K562 (cell line): Measurements from ENCODE around the gene LY6G6F. TPM values are rescaled to one million over a fixed set of nuclear protein-coding genes. Genes with fewer than 3 reads are reported as not detected.

ENCODE experiments used
- ESRRB ChIP-seq: fragments of 250-450 bp; sonication (Bioruptor Pico); IDR thresholded peaks from 2 replicates; pipeline ENCODE4 v1.5.0; 2020; ENCODE audit warnings: mild to moderate bottlenecking, moderate library complexity, borderline replicate concordance
- FOXA3 ChIP-seq, 2 experiments: fragments of 450-650 bp in 1 of 2; sonication (generic) in 1 of 2; formaldehyde crosslinking; IDR thresholded peaks in 1 of 2; conservative IDR thresholded peaks in 1 of 2; 2 replicates each; pipeline versions ENCODE4 v1.4.0 to v1.8.0; 2020 to 2022; ENCODE audit warnings: mild to moderate bottlenecking in 2 of 2, missing genetic modification reagents in 1 of 2
- HDAC6 ChIP-seq: IDR thresholded peaks from 2 replicates; pipeline ENCODE4 v1.6.1; 2012; ENCODE audit warnings: low read depth, mild to moderate bottlenecking, control low read depth, inconsistent platforms, low read length, moderate library complexity
- NBN ChIP-seq: fragments of 450-650 bp; IDR thresholded peaks from 2 replicates; pipeline ENCODE4 v1.6.1; 2016; ENCODE audit warnings: low read depth, mild to moderate bottlenecking
- NR3C1 ChIP-seq: sonication (generic); formaldehyde crosslinking; IDR thresholded peaks from 2 replicates; pipeline ENCODE4 v1.8.1; 2022; ENCODE audit warnings: missing genetic modification reagents
- POLR2G ChIP-seq: fragments of 200-400 bp; formaldehyde crosslinking; IDR thresholded peaks from 2 replicates; pipeline ENCODE4 v1.6.1; 2017; ENCODE audit warnings: low read depth, mild to moderate bottlenecking, antibody characterized with exemption, low read length, moderate library complexity
- U2AF2 ChIP-seq: fragments of 200-400 bp; formaldehyde crosslinking; optimal IDR thresholded peaks from 2 replicates; pipeline ENCODE3; 2017; ENCODE audit warnings: low read depth, mild to moderate bottlenecking, low read length
- ZKSCAN8 ChIP-seq: fragments of 200-800 bp; sonication (Bioruptor generic); IDR thresholded peaks from 2 replicates; pipeline ENCODE4 v1.6.1; 2016; ENCODE audit warnings: missing genetic modification characterization, missing compliant biosample characterization
- ZNF224 ChIP-seq: sonication (generic); formaldehyde crosslinking; IDR thresholded peaks from 2 replicates; pipeline ENCODE4 v1.8.0; 2022; ENCODE audit warnings: mild to moderate bottlenecking, missing genetic modification reagents
- ZNF316 ChIP-seq: fragments of 450-650 bp; IDR thresholded peaks from 2 replicates; pipeline ENCODE4 v1.6.1; 2016
- ZSCAN29 ChIP-seq: fragments of 450-650 bp; IDR thresholded peaks from 2 replicates; pipeline ENCODE4 v1.6.1; 2017
- polyA plus RNA-seq, 8 experiments: library from polyadenylated mRNA; depleted of rRNA in 4 of 8; stranded (reverse) in 5 of 8; unstranded in 3 of 8; fragments of >200 nt; fragmentation: Nextera tagmentation in 2 of 8; fragmentation: Illumina TruSeq in 1 of 8; extraction: Ambion mirVana in 2 of 8; extraction: Trizol in 1 of 8; gene quantifications; 2 replicates each; pipeline versions ENCODE4 v1.2.1 to v1.2.3, GENCODE V29; 2011 to 2014; ENCODE audit warnings: inconsistent platforms in 1 of 8, missing spikeins in 1 of 8
- total RNA-seq, 7 experiments: library from RNA; depleted of rRNA in 6 of 7; stranded (reverse); fragments of >200 nt in 6 of 7; fragmentation: Illumina TruSeq in 2 of 7; extraction: Trizol in 2 of 7; gene quantifications; 2 replicates each; pipeline versions ENCODE4 v1.2.1 to v1.2.3, GENCODE V29; 2011 to 2021; ENCODE audit warnings: low replicate concordance in 1 of 7
- TF ChIP-seq, protein P1 (sequence below): sonication (generic); formaldehyde crosslinking; IDR thresholded peaks from 2 replicates; pipeline ENCODE4 v1.8.1; 2023; ENCODE audit warnings: missing genetic modification reagents, mild to moderate bottlenecking, borderline replicate concordance
- TF ChIP-seq, protein P2 (sequence below): fragments of 450-650 bp; IDR thresholded peaks from 2 replicates; pipeline ENCODE4 v1.6.1; 2016; ENCODE audit warnings: low read depth
- TF ChIP-seq, protein P3 (sequence below): sonication (generic); IDR thresholded peaks from 2 replicates; pipeline ENCODE4 v1.6.1; 2016

The LY6G6F gene
- total and polyA plus RNA-seq, 9 of the 15 experiments (the other 6 are each of a cell fraction or from before 2014, with no cell fraction given), result 0.14 to 0.50 (median 0.28) TPM; not detected in 2

DNA sequence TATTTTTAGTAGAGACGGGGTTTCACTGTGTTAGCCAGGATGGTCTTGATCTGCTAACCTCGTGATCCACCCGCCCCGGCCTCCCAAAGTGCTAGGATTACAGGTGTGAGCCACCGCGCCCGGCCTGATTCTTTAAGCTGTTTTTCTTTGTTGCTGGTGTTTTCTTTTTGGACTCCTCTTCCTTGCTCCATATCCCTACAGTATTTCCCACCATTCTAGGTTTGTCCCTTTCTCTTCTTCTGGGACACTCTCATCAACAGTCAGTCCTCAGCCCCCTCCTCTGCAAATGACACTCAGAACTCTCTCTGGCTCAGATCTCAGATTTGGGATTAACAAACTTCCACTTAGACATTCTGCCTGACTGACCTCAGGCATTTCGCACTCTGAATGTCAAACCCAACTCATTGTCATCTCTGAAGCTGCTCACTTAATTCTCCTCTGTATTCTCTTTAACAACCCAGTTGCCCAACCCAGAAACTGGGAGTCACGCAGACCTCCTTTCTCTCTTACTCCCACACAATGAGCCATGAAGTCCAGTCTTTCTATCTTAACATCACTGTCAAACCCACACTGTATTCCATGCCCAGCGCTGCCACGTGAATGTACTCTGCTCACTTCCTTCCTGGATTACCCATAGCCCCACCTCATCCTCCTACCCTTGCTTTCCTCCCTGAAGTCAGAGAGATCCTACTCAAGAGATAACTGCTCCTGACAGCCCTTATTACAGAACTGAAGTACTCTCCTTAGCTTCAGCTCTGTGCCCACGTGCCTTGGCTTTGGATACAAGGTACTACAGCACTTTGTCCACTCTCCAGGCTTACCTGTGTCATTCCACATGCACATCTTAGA is 19.1 kb downstream of the LY6G6F start (continued):
- TF ChIP-seq, protein P1, sequence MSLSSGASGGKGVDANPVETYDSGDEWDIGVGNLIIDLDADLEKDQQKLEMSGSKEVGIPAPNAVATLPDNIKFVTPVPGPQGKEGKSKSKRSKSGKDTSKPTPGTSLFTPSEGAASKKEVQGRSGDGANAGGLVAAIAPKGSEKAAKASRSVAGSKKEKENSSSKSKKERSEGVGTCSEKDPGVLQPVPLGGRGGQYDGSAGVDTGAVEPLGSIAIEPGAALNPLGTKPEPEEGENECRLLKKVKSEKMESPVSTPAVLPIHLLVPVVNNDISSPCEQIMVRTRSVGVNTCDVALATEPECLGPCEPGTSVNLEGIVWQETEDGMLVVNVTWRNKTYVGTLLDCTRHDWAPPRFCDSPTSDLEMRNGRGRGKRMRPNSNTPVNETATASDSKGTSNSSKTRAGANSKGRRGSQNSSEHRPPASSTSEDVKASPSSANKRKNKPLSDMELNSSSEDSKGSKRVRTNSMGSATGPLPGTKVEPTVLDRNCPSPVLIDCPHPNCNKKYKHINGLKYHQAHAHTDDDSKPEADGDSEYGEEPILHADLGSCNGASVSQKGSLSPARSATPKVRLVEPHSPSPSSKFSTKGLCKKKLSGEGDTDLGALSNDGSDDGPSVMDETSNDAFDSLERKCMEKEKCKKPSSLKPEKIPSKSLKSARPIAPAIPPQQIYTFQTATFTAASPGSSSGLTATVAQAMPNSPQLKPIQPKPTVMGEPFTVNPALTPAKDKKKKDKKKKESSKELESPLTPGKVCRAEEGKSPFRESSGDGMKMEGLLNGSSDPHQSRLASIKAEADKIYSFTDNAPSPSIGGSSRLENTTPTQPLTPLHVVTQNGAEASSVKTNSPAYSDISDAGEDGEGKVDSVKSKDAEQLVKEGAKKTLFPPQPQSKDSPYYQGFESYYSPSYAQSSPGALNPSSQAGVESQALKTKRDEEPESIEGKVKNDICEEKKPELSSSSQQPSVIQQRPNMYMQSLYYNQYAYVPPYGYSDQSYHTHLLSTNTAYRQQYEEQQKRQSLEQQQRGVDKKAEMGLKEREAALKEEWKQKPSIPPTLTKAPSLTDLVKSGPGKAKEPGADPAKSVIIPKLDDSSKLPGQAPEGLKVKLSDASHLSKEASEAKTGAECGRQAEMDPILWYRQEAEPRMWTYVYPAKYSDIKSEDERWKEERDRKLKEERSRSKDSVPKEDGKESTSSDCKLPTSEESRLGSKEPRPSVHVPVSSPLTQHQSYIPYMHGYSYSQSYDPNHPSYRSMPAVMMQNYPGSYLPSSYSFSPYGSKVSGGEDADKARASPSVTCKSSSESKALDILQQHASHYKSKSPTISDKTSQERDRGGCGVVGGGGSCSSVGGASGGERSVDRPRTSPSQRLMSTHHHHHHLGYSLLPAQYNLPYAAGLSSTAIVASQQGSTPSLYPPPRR (CRISPR knock-in tag), result no peak
- TF ChIP-seq, protein P2, sequence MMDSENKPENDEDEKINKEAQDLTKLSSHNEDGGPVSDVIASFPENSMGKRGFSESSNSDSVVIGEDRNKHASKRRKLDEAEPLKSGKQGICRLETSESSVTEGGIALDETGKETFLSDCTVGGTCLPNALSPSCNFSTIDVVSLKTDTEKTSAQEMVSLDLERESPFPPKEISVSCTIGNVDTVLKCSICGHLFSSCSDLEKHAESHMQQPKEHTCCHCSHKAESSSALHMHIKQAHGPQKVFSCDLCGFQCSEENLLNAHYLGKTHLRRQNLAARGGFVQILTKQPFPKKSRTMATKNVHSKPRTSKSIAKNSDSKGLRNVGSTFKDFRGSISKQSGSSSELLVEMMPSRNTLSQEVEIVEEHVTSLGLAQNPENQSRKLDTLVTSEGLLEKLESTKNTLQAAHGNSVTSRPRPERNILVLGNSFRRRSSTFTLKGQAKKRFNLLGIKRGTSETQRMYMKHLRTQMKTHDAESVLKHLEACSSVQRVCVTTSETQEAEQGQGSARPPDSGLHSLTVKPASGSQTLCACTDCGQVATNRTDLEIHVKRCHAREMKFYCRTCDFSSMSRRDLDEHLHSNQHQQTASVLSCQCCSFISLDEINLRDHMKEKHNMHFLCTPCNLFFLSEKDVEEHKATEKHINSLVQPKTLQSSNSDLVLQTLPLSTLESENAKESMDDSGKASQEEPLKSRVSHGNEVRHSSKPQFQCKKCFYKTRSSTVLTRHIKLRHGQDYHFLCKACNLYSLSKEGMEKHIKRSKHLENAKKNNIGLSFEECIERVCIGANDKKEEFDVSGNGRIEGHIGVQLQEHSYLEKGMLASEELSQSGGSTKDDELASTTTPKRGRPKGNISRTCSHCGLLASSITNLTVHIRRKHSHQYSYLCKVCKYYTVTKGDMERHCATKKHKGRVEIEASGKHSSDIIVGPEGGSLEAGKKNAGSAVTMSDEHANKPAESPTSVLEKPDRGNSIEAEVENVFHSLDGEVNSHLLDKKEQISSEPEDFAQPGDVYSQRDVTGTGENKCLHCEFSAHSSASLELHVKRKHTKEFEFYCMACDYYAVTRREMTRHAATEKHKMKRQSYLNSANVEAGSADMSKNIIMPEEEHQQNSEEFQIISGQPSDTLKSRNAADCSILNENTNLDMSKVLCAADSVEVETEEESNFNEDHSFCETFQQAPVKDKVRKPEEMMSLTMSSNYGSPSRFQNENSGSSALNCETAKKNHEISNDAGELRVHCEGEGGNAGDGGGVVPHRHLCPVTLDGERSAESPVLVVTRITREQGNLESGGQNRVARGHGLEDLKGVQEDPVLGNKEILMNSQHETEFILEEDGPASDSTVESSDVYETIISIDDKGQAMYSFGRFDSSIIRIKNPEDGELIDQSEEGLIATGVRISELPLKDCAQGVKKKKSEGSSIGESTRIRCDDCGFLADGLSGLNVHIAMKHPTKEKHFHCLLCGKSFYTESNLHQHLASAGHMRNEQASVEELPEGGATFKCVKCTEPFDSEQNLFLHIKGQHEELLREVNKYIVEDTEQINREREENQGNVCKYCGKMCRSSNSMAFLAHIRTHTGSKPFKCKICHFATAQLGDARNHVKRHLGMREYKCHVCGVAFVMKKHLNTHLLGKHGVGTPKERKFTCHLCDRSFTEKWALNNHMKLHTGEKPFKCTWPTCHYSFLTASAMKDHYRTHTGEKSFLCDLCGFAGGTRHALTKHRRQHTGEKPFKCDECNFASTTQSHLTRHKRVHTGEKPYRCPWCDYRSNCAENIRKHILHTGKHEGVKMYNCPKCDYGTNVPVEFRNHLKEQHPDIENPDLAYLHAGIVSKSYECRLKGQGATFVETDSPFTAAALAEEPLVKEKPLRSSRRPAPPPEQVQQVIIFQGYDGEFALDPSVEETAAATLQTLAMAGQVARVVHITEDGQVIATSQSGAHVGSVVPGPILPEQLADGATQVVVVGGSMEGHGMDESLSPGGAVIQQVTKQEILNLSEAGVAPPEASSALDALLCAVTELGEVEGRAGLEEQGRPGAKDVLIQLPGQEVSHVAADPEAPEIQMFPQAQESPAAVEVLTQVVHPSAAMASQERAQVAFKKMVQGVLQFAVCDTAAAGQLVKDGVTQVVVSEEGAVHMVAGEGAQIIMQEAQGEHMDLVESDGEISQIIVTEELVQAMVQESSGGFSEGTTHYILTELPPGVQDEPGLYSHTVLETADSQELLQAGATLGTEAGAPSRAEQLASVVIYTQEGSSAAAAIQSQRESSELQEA, result no peak
- no peak for TF ChIP-seq NR3C1 (CRISPR knock-in tag)
- TF ChIP-seq U2AF2, result no peak
- TF ChIP-seq ZKSCAN8 (CRISPR knock-in tag), result no peak
- TF ChIP-seq ESRRB, result no peak
- no peak for TF ChIP-seq ZNF224
- TF ChIP-seq ZSCAN29, result no peak
- no peak for TF ChIP-seq NBN
- TF ChIP-seq, protein P3, sequence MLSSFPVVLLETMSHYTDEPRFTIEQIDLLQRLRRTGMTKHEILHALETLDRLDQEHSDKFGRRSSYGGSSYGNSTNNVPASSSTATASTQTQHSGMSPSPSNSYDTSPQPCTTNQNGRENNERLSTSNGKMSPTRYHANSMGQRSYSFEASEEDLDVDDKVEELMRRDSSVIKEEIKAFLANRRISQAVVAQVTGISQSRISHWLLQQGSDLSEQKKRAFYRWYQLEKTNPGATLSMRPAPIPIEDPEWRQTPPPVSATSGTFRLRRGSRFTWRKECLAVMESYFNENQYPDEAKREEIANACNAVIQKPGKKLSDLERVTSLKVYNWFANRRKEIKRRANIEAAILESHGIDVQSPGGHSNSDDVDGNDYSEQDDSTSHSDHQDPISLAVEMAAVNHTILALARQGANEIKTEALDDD, result peak; percentile 44; the same call in 1 of the 2 replicates
- no peak for TF ChIP-seq POLR2G
- TF ChIP-seq ZNF316, result no peak
- TF ChIP-seq HDAC6, result no peak
- no peak for TF ChIP-seq FOXA3 (CRISPR knock-in tag; conservative IDR thresholded peaks at IDR 0.05 in 1 of 2, IDR thresholded peaks at IDR 0.05 in 1 of 2)
